Astrocyte (in vitro differentiated cells and primary cell): ENCODE data around the gene EPHB2. TPM values are rescaled to one million over a fixed set of nuclear protein-coding genes. Genes with fewer than 3 reads are reported as not detected.
"Not testable (repeated sequence)": the region's sequence is repeated elsewhere in the genome, so short reads cannot be mapped to it uniquely, and the experiment has no call there.

Experiments used
- DNase-seq: peaks from one replicate; pipeline ENCODE4 v3.0.0-alpha.2; 2010; ENCODE audit warnings: low read depth
- FAIRE-seq: peaks from 2 replicates; lab custom pipeline; 2011; peaks lifted over from hg19 to GRCh38; lab: Jason Lieb, UNC
- H2AFZ ChIP-seq: 2 replicates; pipeline ENCODE4 v1.6.0; 2012; ENCODE audit warnings: low read depth, low read length, inconsistent platforms
- H3K27ac ChIP-seq: 2 replicates; pipeline ENCODE4 v1.5.1; 2011; ENCODE audit warnings: low read depth, low read length, inconsistent platforms
- H3K27me3 ChIP-seq: 2 replicates; pipeline ENCODE4 v1.6.0; 2011; ENCODE audit warnings: low read length, inconsistent platforms; ENCODE audit not compliant: insufficient read depth
- H3K36me3 ChIP-seq: 2 replicates; pipeline ENCODE4 v1.5.1; 2011; ENCODE audit warnings: low read length, inconsistent platforms; ENCODE audit not compliant: insufficient read depth
- H3K4me1 ChIP-seq: 2 replicates; pipeline ENCODE4 v1.5.1; 2011; ENCODE audit warnings: low read length, inconsistent platforms; ENCODE audit not compliant: insufficient read depth
- H3K4me2 ChIP-seq: 2 replicates; pipeline ENCODE4 v1.6.0; 2012; ENCODE audit warnings: low read length, inconsistent platforms
- H3K4me3 ChIP-seq: 2 replicates; pipeline ENCODE4 v1.5.1; 2011; ENCODE audit warnings: low read depth, mild to moderate bottlenecking, low read length, inconsistent platforms; ENCODE audit not compliant: insufficient read depth
- H3K79me2 ChIP-seq: 2 replicates; pipeline ENCODE4 v1.6.0; 2012; ENCODE audit warnings: mild to moderate bottlenecking, low read length, inconsistent platforms; ENCODE audit not compliant: insufficient read depth
- H3K9ac ChIP-seq: 2 replicates; pipeline ENCODE4 v1.6.0; 2012; ENCODE audit warnings: mild to moderate bottlenecking, low read length, inconsistent platforms
- H3K9me3 ChIP-seq: 2 replicates; pipeline ENCODE4 v1.5.1; 2012; ENCODE audit warnings: low read depth, mild to moderate bottlenecking, low read length, inconsistent platforms; ENCODE audit not compliant: insufficient read depth
- H4K20me1 ChIP-seq: 2 replicates; pipeline ENCODE4 v1.6.0; 2012; ENCODE audit warnings: low read length, inconsistent platforms; ENCODE audit not compliant: insufficient read depth
- H3K27ac Mint-ChIP-seq: one replicate; pipeline ENCODE4 v1.8.0; 2021; ENCODE audit warnings: mild to moderate bottlenecking, mixed read lengths; ENCODE audit not compliant: unreplicated experiment
- H3K27me3 Mint-ChIP-seq: one replicate; pipeline ENCODE4 v1.8.0; 2021; ENCODE audit warnings: low read depth, mixed read lengths; ENCODE audit not compliant: unreplicated experiment
- H3K36me3 Mint-ChIP-seq: one replicate; pipeline ENCODE4 v1.8.0; 2021; ENCODE audit warnings: low read depth, mixed read lengths; ENCODE audit not compliant: unreplicated experiment
- H3K4me1 Mint-ChIP-seq: one replicate; pipeline ENCODE4 v1.8.0; 2021; ENCODE audit warnings: low read depth, mixed read lengths; ENCODE audit not compliant: unreplicated experiment
- H3K4me3 Mint-ChIP-seq: one replicate; pipeline ENCODE4 v1.8.0; 2021; ENCODE audit warnings: mild to moderate bottlenecking, moderate library complexity, mixed read lengths; ENCODE audit not compliant: unreplicated experiment
- H3K9me3 Mint-ChIP-seq: one replicate; pipeline ENCODE4 v1.8.0; 2021; ENCODE audit warnings: mild to moderate bottlenecking, mixed read lengths; ENCODE audit not compliant: unreplicated experiment
- EZH2 ChIP-seq: IDR thresholded peaks from 2 replicates; pipeline ENCODE4 v1.6.1; 2012; ENCODE audit warnings: mild to moderate bottlenecking, low read length, inconsistent platforms; ENCODE audit not compliant: insufficient read depth
- total RNA-seq: library from RNA; stranded (reverse); gene quantifications from 2 replicates; pipeline ENCODE4 v1.2.1, GENCODE V29; 2021
- TF ChIP-seq, protein P1 (sequence below): IDR thresholded peaks from 2 replicates; pipeline ENCODE4 v1.5.1; 2011; ENCODE audit warnings: low read depth, mild to moderate bottlenecking, inconsistent platforms, low read length, moderate library complexity; ENCODE audit not compliant: insufficient read depth

Gene EPHB2
- total RNA-seq, 1 donor from 2014 or later = 8.4 TPM

DNA sequence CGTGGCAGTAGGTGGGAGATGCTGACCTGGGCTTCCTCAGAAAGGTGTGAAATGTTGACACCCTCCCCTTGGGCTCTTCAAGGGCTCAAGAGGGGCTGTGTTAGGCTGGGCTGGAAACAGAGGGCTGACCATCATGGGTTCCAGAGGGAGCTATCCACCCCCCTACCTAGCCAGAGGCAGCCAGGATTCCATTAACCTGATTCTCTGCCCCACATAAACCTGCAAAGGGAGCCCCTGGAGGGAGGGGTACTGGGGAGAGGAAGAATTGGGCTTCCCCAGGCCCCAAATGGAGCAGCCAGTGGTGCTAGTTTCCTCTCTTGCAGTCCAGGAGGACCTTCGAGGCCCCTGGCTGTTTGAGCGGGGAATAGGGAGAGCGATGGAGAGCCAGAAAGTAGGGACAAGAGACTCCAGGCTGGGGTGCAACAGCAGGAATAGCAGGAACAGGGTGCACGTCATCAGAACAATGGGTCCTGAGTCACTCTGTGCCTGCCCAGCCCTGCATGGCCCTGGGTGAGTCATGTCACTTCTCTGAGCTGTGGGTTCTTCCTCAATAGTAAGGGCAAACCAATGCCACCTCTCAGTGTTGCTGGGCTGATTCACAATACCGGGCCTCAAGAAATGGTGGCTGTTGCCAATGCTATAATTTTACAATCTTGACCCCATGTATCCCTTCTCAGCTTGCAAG lies 121.2 kb downstream of the EPHB2 start:
- Histone ChIP-seq H3K4me2 (peak overlapping the region; percentile 73), H4K20me1 (peaks cover 15% of the 10 kb centered on the region), H2AFZ (no peak overlapping the region), H3K27ac (peak overlapping the region; percentile 85), H3K4me1 (peaks cover 69% of the 10 kb centered on the region), H3K9me3 (no peaks in the 10 kb centered on the region), H3K79me2 (peaks cover 4% of the 10 kb centered on the region), H3K36me3 (no peaks in the 10 kb centered on the region), H3K9ac (peak overlapping the region; percentile 67), H3K4me3 (no peak overlapping the region), H3K27me3 (no peaks in the 10 kb centered on the region)
- Mint-ChIP-seq H3K36me3 (no peaks in the 10 kb centered on the region), H3K27me3 (peaks cover 6% of the 10 kb centered on the region), H3K9me3 (no peaks in the 10 kb centered on the region), H3K27ac (no peak overlapping the region), H3K4me1 (peaks cover 40% of the 10 kb centered on the region), H3K4me3 (no peak overlapping the region)
- TF ChIP-seq, protein P1, sequence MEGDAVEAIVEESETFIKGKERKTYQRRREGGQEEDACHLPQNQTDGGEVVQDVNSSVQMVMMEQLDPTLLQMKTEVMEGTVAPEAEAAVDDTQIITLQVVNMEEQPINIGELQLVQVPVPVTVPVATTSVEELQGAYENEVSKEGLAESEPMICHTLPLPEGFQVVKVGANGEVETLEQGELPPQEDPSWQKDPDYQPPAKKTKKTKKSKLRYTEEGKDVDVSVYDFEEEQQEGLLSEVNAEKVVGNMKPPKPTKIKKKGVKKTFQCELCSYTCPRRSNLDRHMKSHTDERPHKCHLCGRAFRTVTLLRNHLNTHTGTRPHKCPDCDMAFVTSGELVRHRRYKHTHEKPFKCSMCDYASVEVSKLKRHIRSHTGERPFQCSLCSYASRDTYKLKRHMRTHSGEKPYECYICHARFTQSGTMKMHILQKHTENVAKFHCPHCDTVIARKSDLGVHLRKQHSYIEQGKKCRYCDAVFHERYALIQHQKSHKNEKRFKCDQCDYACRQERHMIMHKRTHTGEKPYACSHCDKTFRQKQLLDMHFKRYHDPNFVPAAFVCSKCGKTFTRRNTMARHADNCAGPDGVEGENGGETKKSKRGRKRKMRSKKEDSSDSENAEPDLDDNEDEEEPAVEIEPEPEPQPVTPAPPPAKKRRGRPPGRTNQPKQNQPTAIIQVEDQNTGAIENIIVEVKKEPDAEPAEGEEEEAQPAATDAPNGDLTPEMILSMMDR = no peak
- no peak for TF ChIP-seq EZH2
- DNase-seq (peak; percentile 94), FAIRE-seq (peak; percentile 94)

DNA sequence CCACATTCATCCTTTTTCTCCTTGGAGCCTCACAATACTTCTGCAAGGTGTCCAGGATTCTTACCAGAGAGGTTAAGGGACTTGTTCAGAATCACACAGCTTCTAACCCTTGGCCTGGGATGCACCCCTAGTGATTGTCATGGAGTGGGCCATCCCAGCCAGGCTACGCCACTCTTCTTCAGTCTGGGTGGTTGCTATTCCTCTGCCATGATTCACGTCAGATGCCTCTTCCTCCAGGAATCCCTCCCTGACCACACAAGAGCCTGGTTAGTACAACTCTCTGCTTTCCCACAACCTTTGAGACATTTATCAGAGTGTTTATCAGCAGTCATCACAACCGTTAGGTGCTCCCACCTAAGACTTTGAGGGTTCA lies 121.8 kb downstream of the EPHB2 start:
- Mint-ChIP-seq H3K27ac (peak overlapping the region; percentile 89), H3K4me1 (peaks cover 35% of the 10 kb centered on the region), H3K27me3 (peaks cover 11% of the 10 kb centered on the region), H3K9me3 (peaks cover 2% of the 10 kb centered on the region), H3K36me3 (no peaks in the 10 kb centered on the region), H3K4me3 (no peak overlapping the region)
- Histone ChIP-seq H3K9me3 (no peaks in the 10 kb centered on the region), H3K9ac (peak overlapping the region; percentile 53), H3K27ac (peak overlapping the region; percentile 85), H3K4me1 (peaks cover 63% of the 10 kb centered on the region), H3K27me3 (no peaks in the 10 kb centered on the region), H3K4me3 (no peak overlapping the region), H3K79me2 (peaks cover 4% of the 10 kb centered on the region), H3K4me2 (peak overlapping the region; percentile 73), H4K20me1 (peaks cover 19% of the 10 kb centered on the region), H2AFZ (no peak overlapping the region), H3K36me3 (no peaks in the 10 kb centered on the region)
- TF ChIP-seq, protein P1 = no peak
- no peak for TF ChIP-seq EZH2
- DNase-seq = peak; percentile 77
- peak; percentile 23 for FAIRE-seq

DNA sequence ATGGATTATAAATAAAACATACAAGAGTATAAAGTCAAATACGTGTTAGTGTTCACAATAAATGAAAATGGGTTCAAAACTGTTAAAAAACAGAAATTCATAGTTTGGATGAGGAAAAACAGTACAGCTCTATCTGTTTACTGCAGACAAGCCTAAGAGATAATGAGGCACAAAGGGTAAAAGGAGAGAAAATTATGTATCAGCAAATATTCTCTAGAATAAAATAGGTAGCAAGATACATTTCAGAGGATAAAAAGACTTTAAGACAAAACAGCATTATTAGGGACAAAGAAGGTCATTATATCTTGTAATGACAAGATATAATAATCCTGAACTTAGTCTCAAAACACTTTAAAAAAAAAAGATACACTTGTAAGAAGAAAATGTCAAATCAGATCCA lies 123.1 kb downstream of the EPHB2 start:
- no peak overlapping the region for H3K9ac ChIP-seq
- Mint-ChIP-seq H3K4me1 (peaks cover 26% of the 10 kb centered on the region), H3K4me3 (no peak overlapping the region), H3K27ac (no peak overlapping the region), H3K27me3 (peaks cover 12% of the 10 kb centered on the region), H3K9me3 (peaks cover 2% of the 10 kb centered on the region), H3K36me3 (no peaks in the 10 kb centered on the region)
- no peak overlapping the region for H3K27ac ChIP-seq
- no peaks in the 10 kb centered on the region for H3K9me3 ChIP-seq
- H3K4me1 ChIP-seq = peaks cover 50% of the 10 kb centered on the region
- no peaks in the 10 kb centered on the region for H3K27me3 ChIP-seq
- DNase-seq (no peak), FAIRE-seq (no peak)
- TF ChIP-seq EZH2 = no peak
- TF ChIP-seq, protein P1 = no peak
- no peaks in the 10 kb centered on the region for H3K36me3 ChIP-seq
- no peak overlapping the region for H2AFZ ChIP-seq
- no peak overlapping the region for H3K4me3 ChIP-seq
- no peak overlapping the region for H3K4me2 ChIP-seq
- peaks cover 4% of the 10 kb centered on the region for H3K79me2 ChIP-seq
- H4K20me1 ChIP-seq = peaks cover 22% of the 10 kb centered on the region

DNA sequence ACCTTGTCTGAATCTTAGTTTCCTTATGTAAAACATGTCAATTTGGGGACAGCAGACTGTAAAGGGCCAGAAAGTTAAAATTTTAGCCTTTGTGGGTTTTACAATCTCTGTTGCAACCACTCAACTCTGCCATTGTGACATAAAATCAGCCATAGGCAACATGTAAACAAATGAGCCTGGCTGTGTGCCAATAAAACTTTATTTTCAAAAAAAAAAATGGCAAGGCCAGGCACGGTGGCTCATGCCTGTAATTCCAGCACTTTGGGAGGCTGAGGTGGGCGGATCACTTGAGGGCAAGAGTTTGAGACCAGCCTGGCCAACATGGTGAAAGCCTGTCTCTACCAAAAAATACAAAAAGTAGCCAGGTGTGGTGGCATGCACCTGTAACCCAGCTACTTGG lies 123.8 kb downstream of the EPHB2 start:
- not testable (repeated sequence) for H3K9me3 Mint-ChIP-seq, H3K9me3 ChIP-seq, H3K9ac ChIP-seq, H3K27ac ChIP-seq, H3K27ac Mint-ChIP-seq, DNase-seq, H2AFZ ChIP-seq, H3K27me3 ChIP-seq, H3K4me3 ChIP-seq, H3K36me3 Mint-ChIP-seq, H3K36me3 ChIP-seq, H3K4me2 ChIP-seq, H3K79me2 ChIP-seq, FAIRE-seq, H3K4me3 Mint-ChIP-seq
- peaks cover 17% of the 10 kb centered on the region for H3K27me3 Mint-ChIP-seq
- peaks cover 20% of the 10 kb centered on the region for H3K4me1 Mint-ChIP-seq
- Histone ChIP-seq H4K20me1 (peaks cover 29% of the 10 kb centered on the region), H3K4me1 (peaks cover 43% of the 10 kb centered on the region)
